Measurements from ENCODE around the gene RALGDS. TPM values are rescaled to one million over a fixed set of nuclear protein-coding genes. Genes with fewer than 3 reads are reported as not detected.

Gene RALGDS
- polyA plus RNA-seq, 1 donor (not counting 4 experiments of a cell fraction or from before 2014, with no cell fraction given): 22.6 TPM

DNA sequence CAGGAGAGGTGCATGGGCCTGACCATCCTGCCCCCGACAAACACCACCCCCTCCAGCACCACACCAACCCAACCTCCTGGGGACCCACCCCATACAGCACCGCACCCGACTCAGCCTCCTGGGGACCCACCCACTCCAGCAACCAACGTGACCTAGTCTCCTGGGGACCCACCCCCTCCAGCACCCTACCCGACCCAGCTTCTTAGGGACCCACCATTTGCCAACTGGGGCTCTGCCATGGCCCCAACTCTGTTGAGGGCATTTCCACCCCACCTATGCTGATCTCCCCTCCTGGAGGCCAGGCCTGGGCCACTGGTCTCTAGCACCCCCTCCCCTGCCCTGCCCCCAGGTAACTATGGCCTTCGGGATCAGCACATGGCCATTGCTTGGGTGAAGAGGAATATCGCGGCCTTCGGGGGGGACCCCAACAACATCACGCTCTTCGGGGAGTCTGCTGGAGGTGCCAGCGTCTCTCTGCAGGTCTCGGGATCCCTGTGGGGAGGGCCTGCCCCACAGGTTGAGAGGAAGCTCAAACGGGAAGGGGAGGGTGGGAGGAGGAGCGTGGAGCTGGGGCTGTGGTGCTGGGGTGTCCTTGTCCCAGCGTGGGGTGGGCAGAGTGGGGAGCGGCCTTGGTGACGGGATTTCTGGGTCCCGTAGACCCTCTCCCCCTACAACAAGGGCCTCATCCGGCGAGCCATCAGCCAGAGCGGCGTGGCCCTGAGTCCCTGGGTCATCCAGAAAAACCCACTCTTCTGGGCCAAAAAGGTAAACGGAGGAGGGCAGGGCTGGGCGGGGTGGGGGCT, 54.7 kb downstream of the RALGDS start:
- DNase-seq (ENCODE audit: low read depth, low spot score) (no peak), FAIRE-seq (no peak)
- H3K27me3 ChIP-seq (ENCODE audit: control insufficient read depth, extremely low read depth, insufficient read depth, low read length): peaks cover 10% of the 10 kb centered on the region
- no peak for TF ChIP-seq EZH2 (IDR thresholded peaks at IDR 0.05; ENCODE audit: low read length)
- TF ChIP-seq, protein P1, sequence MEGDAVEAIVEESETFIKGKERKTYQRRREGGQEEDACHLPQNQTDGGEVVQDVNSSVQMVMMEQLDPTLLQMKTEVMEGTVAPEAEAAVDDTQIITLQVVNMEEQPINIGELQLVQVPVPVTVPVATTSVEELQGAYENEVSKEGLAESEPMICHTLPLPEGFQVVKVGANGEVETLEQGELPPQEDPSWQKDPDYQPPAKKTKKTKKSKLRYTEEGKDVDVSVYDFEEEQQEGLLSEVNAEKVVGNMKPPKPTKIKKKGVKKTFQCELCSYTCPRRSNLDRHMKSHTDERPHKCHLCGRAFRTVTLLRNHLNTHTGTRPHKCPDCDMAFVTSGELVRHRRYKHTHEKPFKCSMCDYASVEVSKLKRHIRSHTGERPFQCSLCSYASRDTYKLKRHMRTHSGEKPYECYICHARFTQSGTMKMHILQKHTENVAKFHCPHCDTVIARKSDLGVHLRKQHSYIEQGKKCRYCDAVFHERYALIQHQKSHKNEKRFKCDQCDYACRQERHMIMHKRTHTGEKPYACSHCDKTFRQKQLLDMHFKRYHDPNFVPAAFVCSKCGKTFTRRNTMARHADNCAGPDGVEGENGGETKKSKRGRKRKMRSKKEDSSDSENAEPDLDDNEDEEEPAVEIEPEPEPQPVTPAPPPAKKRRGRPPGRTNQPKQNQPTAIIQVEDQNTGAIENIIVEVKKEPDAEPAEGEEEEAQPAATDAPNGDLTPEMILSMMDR (optimal IDR thresholded peaks at IDR 0.05 in 1 of 3, IDR thresholded peaks at IDR 0.05 in 1 of 3, conservative IDR thresholded peaks at IDR 0.05 in 1 of 3; ENCODE audit: extremely low read depth in 1 of 3, insufficient read depth in 2 of 3, low read length in 3 of 3): no peak
- peaks cover 19% of the 10 kb centered on the region for H3K4me1 ChIP-seq (ENCODE audit: control insufficient read depth, extremely low read depth, insufficient read depth, low read length)
- H3K9ac ChIP-seq (ENCODE audit: control insufficient read depth, extremely low read depth, insufficient read depth, low read length): no peak overlapping the region
- H3K36me3 ChIP-seq (ENCODE audit: control insufficient read depth in 2 of 2, extremely low read depth in 1 of 2, insufficient read depth in 2 of 2, low read length in 2 of 2): no peaks in the 10 kb centered on the region
- dilution Hi-C loops (cut with MboI; ENCODE audit: extremely low pct_ligation_motif_present, low sequenced_read_pairs): no loop called here
- no peak overlapping the region for H3K4me2 ChIP-seq (ENCODE audit: control insufficient read depth, extremely low read depth, insufficient read depth, low read depth, low read length)
- no peaks in the 10 kb centered on the region for H3K79me2 ChIP-seq (ENCODE audit: control insufficient read depth, insufficient read depth, low read length)
- no peak overlapping the region for H3K27ac ChIP-seq (ENCODE audit: control insufficient read depth, insufficient read depth, low read length)
- no peak overlapping the region for H2AFZ ChIP-seq (ENCODE audit: control insufficient read depth, low read length)
- no peaks in the 10 kb centered on the region for H3K9me1 ChIP-seq (ENCODE audit: control insufficient read depth, extremely low read depth, insufficient read depth, low read length)
- H4K20me1 ChIP-seq (ENCODE audit: control insufficient read depth, extremely low read depth, insufficient read depth, low read length): no peaks in the 10 kb centered on the region
- H3K4me3 ChIP-seq (ENCODE audit: control insufficient read depth in 2 of 3, extremely low read depth in 1 of 3, insufficient read depth in 2 of 3, low read depth in 1 of 3, low read length in 3 of 3): no peak overlapping the region
- H3K9me3 ChIP-seq (ENCODE audit: control insufficient read depth, low read depth, low read length): no peaks in the 10 kb centered on the region

DNA sequence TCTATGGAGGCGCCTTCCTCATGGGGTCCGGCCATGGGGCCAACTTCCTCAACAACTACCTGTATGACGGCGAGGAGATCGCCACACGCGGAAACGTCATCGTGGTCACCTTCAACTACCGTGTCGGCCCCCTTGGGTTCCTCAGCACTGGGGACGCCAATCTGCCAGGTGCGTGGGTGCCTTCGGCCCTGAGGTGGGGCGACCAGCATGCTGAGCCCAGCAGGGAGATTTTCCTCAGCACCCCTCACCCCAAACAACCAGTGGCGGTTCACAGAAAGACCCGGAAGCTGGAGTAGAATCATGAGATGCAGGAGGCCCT, 56.0 kb downstream of the RALGDS start:
- Histone ChIP-seq H3K79me2 (ENCODE audit: control insufficient read depth, insufficient read depth, low read length) (no peaks in the 10 kb centered on the region), H2AFZ (ENCODE audit: control insufficient read depth, low read length) (no peak overlapping the region), H3K4me1 (ENCODE audit: control insufficient read depth, extremely low read depth, insufficient read depth, low read length) (peaks cover 28% of the 10 kb centered on the region), H3K36me3 (ENCODE audit: control insufficient read depth in 2 of 2, extremely low read depth in 1 of 2, insufficient read depth in 2 of 2, low read length in 2 of 2) (no peaks in the 10 kb centered on the region), H3K4me2 (ENCODE audit: control insufficient read depth, extremely low read depth, insufficient read depth, low read depth, low read length) (no peak overlapping the region), H3K27ac (ENCODE audit: control insufficient read depth, insufficient read depth, low read length) (no peak overlapping the region), H4K20me1 (ENCODE audit: control insufficient read depth, extremely low read depth, insufficient read depth, low read length) (no peaks in the 10 kb centered on the region), H3K4me3 (ENCODE audit: control insufficient read depth in 2 of 3, extremely low read depth in 1 of 3, insufficient read depth in 2 of 3, low read depth in 1 of 3, low read length in 3 of 3) (no peak overlapping the region), H3K9me3 (ENCODE audit: control insufficient read depth, low read depth, low read length) (no peaks in the 10 kb centered on the region), H3K9ac (ENCODE audit: control insufficient read depth, extremely low read depth, insufficient read depth, low read length) (no peak overlapping the region), H3K9me1 (ENCODE audit: control insufficient read depth, extremely low read depth, insufficient read depth, low read length) (no peaks in the 10 kb centered on the region), H3K27me3 (ENCODE audit: control insufficient read depth, extremely low read depth, insufficient read depth, low read length) (peaks cover 10% of the 10 kb centered on the region)
- TF ChIP-seq, protein P1 (optimal IDR thresholded peaks at IDR 0.05 in 1 of 3, IDR thresholded peaks at IDR 0.05 in 1 of 3, conservative IDR thresholded peaks at IDR 0.05 in 1 of 3; ENCODE audit: extremely low read depth in 1 of 3, insufficient read depth in 2 of 3, low read length in 3 of 3): no peak
- TF ChIP-seq EZH2 (IDR thresholded peaks at IDR 0.05; ENCODE audit: low read length): no peak
- no peak for DNase-seq (ENCODE audit: low read depth, low spot score)
- dilution Hi-C loops (cut with MboI; ENCODE audit: extremely low pct_ligation_motif_present, low sequenced_read_pairs): no loop called here
- FAIRE-seq: no peak
